ES-I3 (cell line): ENCODE measurements around the gene SYNPO.

Source experiments
- H3K36me3 ChIP-seq: 2 replicates; pipeline ENCODE4 v1.6.1; 2013; ENCODE audit warnings: mild to moderate bottlenecking, low read length, control low read depth, moderate library complexity; ENCODE audit not compliant: insufficient read depth
- H3K4me1 ChIP-seq: 2 replicates; pipeline ENCODE4 v1.6.1; 2013; ENCODE audit warnings: mild to moderate bottlenecking, control low read depth, low read length; ENCODE audit not compliant: insufficient read depth
- H3K9ac ChIP-seq: 2 replicates; pipeline ENCODE4 v1.6.1; 2013; ENCODE audit warnings: low read depth, mild to moderate bottlenecking, low read length, moderate library complexity
- H3K9me3 ChIP-seq: 2 replicates; pipeline ENCODE4 v1.6.1; 2013; ENCODE audit warnings: mild to moderate bottlenecking, low read length, moderate library complexity; ENCODE audit not compliant: control insufficient read depth, insufficient read depth

Gene SYNPO

DNA sequence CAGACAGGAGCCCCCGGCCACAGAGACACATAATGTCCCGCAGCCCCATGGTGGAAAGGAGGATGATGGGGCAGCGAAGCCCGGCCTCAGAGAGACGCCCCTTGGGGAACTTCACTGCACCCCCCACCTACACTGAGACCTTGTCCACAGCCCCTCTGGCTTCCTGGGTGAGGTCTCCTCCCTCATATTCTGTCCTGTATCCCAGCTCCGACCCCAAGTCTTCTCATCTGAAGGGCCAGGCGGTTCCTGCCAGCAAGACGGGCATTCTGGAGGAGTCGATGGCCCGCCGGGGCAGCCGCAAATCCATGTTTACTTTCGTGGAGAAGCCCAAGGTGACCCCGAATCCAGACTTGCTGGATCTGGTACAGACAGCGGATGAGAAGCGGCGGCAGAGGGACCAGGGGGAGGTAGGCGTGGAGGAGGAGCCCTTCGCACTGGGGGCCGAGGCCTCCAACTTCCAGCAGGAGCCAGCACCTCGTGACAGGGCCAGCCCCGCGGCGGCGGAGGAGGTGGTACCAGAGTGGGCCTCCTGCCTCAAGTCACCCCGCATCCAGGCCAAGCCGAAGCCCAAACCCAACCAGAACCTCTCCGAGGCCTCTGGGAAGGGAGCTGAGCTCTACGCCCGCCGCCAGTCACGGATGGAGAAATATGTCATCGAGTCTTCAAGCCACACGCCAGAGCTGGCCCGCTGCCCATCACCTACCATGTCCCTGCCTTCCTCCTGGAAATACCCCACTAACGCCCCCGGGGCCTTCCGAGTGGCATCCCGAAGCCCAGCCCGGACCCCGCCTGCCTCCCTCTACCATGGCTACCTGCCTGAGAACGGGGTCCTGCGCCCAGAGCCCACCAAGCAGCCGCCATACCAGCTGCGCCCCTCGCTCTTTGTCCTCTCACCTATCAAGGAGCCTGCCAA, 8.9 kb downstream of the SYNPO start:
- no peaks in the 10 kb centered on the region; the same call in 1 of the 2 replicates for H3K36me3 ChIP-seq
- H3K9me3 ChIP-seq = no peaks in the 10 kb centered on the region
- H3K9ac ChIP-seq = no peak overlapping the region
- H3K4me1 ChIP-seq = peaks cover 23% of the 10 kb centered on the region

DNA sequence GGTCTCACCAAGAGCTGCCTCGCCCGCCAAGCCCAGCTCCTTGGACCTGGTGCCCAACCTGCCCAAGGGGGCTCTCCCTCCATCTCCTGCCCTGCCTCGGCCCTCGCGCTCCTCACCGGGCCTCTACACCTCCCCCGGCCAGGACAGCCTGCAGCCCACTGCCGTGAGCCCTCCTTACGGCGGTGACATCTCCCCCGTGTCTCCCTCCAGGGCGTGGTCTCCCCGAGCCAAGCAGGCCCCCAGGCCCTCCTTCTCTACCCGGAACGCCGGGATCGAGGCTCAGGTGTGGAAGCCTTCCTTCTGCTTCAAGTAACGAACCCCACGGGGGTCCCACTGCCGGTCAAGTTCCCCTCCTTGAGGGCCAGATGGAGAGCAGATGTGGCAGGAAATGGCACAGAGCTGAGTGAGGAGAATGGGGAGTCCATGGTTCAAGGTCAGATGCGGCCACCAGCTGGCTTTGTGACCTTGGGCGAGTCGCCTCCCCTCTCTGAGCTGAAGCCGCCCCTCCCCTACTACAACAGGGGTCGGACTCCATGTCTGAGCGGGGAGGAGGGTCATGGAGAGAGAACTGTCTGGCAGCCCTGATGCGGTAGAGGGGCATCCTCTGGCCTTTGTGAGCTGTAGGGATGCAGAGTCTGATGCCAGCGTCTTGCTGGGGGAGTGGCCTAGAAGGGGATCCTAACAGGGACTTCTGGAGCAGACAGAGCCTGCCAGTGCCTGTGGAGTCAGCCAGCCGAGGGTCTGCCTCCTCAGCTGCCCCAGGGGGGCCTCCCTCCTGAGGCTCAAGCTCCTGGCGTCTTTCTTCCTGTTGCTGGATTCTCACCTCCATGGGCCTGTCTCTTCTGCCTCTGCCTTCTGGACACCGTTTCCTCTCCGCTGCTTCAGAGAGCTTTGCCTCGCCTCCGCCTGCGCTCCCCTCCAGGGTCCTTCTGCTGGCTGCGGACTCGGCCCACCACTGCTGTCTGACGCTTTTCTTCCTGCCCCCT, 9.9 kb downstream of the SYNPO start:
- no peak overlapping the region for H3K9ac ChIP-seq
- peaks cover 14% of the 10 kb centered on the region; the same call in 1 of the 2 replicates for H3K4me1 ChIP-seq
- H3K9me3 ChIP-seq = no peaks in the 10 kb centered on the region
- no peaks in the 10 kb centered on the region; the same call in 1 of the 2 replicates for H3K36me3 ChIP-seq

DNA sequence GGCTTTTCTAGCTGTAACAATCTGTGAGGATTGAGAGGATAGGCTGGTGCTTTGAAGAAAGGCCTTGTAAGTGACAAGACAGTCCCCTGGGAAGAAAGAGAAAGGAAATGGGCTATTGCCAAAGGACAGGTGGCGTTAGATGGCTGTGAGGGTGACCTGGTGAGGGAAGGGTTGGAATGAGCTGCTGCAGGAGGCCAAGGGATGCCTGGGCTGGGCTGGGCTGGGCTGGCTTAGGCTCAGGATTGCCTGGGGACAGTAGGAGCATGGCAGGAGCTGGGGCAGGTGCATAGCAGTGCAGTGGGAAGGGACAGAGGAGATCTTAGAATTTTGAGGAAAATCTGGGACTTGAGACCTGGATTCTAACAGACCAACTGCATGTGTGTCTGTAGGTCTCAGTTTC, 10.9 kb downstream of the SYNPO start:
- Histone ChIP-seq H3K9ac (no peak overlapping the region), H3K9me3 (no peaks in the 10 kb centered on the region), H3K4me1 (peaks cover 10% of the 10 kb centered on the region; the same call in 1 of the 2 replicates), H3K36me3 (no peaks in the 10 kb centered on the region; the same call in 1 of the 2 replicates)

DNA sequence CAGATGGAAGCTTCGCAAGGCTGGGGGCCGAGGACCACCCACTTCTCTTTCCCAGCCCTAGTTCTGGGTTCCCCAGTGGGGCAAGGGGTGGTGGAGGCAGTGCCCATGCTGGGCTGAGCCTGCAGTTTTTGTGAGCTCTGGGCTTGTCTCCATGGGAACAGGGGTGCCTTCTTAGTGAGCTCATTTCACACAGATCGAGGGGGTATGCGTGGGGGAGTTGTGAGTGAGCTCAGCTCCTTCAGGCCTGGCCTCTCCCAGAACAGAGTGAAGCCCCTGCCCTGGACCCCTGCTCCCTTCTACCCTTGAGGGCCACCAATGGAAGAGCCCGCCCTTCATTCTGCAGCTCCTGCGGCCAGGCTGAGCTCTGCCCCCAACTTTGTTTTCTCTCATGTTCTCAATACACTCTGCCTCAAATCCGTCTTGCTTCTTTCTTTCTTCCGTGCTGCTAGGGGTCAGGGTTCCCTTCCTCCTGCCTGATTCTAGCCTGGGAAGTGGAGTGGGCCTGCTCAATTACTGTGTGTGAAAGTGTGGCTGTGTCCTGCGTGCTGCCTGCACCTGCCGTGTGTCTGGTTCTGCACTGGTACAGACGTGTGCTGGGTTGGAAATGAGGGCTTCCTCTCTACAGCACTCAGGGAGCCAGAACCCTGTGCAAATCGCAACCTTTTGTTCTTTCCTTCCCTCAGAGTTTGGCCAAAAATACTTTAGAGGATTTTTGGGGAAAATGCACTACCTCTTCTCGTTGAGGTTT, 11.6 kb downstream of the SYNPO start:
- Histone ChIP-seq H3K9me3 (no peaks in the 10 kb centered on the region), H3K9ac (no peak overlapping the region), H3K4me1 (peaks cover 11% of the 10 kb centered on the region), H3K36me3 (no peaks in the 10 kb centered on the region; the same call in 1 of the 2 replicates)

DNA sequence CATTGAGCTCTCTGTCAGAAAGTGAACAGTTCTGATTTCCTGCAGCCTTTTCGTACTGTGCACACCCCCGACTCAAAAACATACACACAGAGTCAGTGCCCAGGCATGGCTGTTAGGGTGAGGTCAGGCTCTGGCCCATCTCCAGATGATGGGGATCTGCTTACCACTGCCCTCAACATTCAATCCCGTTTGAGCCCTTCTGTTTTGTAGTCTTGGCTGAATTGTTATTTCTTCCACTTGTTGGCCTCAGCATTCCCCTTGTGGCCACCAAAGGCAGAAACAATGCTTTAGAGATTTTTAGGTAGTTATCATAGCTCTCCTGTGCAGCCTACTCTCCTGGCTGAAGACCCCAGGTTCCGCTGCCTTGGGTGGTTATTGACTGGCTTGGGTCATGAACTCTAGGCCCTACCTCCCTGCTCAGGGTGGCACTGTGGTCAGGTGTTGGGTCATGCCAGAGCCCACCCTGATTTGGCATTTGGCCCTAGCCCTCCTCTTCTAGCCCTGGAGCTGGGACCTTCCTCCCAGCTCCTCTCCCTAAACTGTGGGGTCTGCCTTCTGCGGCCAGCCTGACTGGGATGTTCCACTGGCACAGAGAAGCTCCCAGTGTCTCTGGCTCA, 12.8 kb downstream of the SYNPO start:
- Histone ChIP-seq H3K4me1 (peaks cover 12% of the 10 kb centered on the region), H3K9ac (no peak overlapping the region), H3K36me3 (no peaks in the 10 kb centered on the region; the same call in 1 of the 2 replicates), H3K9me3 (no peaks in the 10 kb centered on the region)

DNA sequence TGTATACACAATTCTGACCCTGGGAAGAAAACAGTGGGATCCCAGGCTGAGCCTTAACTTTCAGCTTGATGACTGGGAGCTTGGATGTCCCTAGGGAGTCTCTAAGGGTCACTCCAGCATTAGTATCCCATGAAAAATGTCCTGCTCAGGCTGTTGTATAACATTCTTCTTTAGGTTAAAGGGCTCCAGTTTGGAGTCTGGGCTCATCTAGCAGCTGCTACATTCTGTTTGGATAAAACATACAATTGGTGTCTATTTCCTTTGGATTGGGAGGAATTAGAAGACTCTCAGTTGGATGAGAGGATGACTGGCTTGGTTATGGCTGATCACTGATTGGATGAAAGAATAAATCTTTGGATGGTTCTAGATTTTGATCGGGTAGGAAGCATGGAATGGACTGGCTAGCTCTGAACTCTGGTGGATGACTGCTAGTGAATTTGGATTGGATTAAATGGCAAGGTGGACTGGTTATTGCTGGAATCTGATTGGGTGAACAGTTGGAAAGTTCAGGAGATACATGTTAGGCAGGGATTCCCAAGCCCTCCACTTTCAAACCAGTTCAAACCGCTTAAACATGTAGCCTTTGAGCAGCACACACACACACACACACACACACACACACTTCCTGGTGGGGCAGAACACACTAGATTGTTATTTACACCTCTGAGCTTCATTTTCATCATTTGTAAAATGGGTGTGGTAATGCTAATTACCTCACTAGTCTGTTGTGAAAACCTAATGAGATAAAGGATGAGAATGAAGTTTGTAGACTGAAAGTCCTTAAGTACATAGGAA, 13.5 kb downstream of the SYNPO start:
- H3K9me3 ChIP-seq = no peaks in the 10 kb centered on the region
- no peaks in the 10 kb centered on the region; the same call in 1 of the 2 replicates for H3K36me3 ChIP-seq
- H3K9ac ChIP-seq = no peak overlapping the region
- peaks cover 12% of the 10 kb centered on the region for H3K4me1 ChIP-seq

DNA sequence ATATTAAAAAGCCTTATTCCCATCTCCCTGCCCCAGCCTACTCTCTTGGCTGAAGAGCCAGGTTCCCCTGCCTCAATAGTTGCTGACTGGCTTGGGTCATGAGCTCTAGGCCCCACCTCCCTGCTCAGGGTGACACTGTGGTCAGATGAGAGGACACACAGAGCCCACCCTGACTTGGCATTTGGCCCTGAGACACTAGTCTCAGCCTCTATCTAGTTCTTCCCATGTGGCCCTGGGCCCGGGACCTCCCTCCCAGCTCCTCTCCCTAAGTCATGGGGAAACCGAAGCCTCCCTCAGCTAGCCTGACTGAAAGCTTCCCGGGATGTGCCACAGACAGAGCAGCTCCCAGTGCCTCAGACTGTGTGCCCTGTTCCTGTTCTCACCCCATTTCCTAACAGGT, 14.8 kb downstream of the SYNPO start:
- Histone ChIP-seq H3K9me3 (no peaks in the 10 kb centered on the region), H3K4me1 (peaks cover 12% of the 10 kb centered on the region), H3K36me3 (no peaks in the 10 kb centered on the region; the same call in 1 of the 2 replicates), H3K9ac (no peak overlapping the region)

DNA sequence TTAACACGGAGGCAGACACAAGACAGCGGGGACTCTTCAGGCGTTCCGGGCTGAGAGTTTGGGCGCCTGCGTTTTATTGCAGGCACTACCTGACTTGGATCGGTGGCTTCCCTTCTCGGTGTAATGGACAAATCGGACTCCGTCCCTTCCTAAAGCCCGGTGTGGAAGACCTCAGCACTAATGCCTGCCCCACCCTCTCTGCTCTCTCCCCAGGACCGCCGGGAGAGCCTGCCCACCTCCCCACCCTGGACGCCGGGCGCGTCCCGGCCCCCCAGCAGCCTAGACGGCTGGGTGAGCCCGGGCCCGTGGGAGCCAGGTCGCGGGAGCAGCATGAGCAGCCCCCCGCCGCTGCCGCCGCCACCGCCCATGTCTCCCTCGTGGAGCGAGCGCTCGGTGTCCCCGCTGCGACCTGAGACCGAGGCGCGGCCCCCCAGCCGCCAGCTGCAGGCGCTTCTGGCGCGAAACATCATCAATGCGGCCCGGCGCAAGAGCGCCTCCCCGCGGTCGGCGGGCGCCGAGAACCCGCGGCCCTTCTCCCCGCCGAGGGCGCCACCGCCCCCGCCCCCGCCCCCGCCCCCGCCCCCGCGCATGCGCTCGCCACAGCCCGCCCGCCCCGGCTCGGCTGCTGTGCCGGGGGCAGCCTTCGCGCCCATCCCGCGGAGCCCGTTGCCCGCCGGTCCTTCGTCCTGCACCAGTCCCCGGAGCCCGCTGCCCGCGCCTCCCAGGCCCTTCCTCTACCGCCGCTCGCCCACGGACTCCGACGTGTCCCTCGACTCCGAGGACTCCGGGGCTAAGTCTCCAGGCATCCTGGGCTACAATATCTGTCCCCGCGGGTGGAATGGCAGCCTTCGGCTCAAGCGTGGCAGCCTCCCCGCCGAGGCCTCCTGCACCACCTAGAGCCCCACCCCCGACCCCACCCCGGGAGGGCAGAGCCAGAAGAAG, 16.0 kb downstream of the SYNPO start:
- Histone ChIP-seq H3K36me3 (no peaks in the 10 kb centered on the region), H3K4me1 (peaks cover 17% of the 10 kb centered on the region), H3K9ac (peak overlapping the region; percentile 83), H3K9me3 (no peaks in the 10 kb centered on the region)

DNA sequence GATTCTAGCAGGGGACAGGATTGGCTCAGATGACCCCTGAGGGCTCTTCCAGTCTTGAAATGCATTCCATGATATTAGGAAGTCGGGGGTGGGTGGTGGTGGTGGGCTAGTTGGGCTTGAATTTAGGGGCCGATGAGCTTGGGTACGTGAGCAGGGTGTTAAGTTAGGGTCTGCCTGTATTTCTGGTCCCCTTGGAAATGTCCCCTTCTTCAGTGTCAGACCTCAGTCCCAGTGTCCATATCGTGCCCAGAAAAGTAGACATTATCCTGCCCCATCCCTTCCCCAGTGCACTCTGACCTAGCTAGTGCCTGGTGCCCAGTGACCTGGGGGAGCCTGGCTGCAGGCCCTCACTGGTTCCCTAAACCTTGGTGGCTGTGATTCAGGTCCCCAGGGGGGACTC, 17.7 kb downstream of the SYNPO start:
- Histone ChIP-seq H3K36me3 (no peaks in the 10 kb centered on the region), H3K9ac (no peak overlapping the region), H3K9me3 (no peaks in the 10 kb centered on the region), H3K4me1 (peaks cover 12% of the 10 kb centered on the region)

DNA sequence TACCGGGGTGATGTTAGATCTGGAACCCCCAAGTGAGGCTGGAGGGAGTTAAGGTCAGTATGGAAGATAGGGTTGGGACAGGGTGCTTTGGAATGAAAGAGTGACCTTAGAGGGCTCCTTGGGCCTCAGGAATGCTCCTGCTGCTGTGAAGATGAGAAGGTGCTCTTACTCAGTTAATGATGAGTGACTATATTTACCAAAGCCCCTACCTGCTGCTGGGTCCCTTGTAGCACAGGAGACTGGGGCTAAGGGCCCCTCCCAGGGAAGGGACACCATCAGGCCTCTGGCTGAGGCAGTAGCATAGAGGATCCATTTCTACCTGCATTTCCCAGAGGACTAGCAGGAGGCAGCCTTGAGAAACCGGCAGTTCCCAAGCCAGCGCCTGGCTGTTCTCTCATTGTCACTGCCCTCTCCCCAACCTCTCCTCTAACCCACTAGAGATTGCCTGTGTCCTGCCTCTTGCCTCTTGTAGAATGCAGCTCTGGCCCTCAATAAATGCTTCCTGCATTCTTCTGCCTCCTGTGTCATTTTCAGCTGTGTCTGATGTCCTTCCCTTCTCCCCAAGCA, 18.3 kb downstream of the SYNPO start:
- H3K9ac ChIP-seq = no peak overlapping the region
- H3K36me3 ChIP-seq = no peaks in the 10 kb centered on the region
- no peaks in the 10 kb centered on the region for H3K9me3 ChIP-seq
- peaks cover 12% of the 10 kb centered on the region for H3K4me1 ChIP-seq

DNA sequence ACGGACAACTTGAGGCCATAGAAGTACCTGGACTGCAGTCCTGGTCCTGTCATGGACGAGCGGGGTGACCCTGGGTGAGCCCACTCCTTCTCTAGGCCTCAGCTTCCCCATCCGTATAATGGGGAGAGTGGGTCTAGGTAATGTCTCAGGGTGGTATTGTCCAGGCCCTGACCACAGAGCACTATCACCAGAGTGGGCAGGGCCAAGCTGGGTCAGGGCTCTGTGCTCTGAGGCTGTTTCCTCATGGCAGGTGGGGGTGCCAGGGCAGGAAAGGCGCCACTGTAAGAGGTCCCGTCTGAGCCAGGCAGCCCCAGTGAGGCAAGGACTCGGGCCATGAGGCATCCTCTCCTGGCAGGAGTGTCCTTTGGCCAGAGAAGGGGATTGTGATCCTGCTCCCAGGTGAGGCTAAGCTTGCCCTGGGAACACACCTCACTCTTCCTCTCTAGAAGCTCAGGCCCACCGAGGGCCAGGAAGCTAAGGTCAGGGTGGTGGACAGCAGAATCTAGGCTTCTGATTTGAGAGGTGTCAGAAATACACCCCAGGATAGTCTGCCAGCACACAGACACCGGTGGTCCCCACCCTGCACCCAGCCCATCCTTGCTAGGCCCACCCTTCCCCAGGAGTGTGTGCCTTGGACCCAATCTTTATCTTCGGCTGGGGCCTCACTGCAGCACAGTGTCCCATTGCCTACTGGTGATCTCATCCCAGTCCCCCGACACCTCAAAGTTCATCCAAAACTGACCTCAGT, 19.1 kb downstream of the SYNPO start:
- H3K4me1 ChIP-seq = peaks cover 12% of the 10 kb centered on the region
- H3K9ac ChIP-seq = no peak overlapping the region
- H3K9me3 ChIP-seq = no peaks in the 10 kb centered on the region
- no peaks in the 10 kb centered on the region for H3K36me3 ChIP-seq
